NCI-H2171 (cell line): Measurements from ENCODE around the gene GBP2.
"Not testable (repeated sequence)": the region's sequence is repeated elsewhere in the genome, so short reads cannot be mapped to it uniquely, and the experiment has no call there.

ENCODE experiments used
- DNase-seq: peaks from one replicate; lab custom pipeline; 2025; lab: John Stamatoyannopoulos, UW

The GBP2 gene, protein sequence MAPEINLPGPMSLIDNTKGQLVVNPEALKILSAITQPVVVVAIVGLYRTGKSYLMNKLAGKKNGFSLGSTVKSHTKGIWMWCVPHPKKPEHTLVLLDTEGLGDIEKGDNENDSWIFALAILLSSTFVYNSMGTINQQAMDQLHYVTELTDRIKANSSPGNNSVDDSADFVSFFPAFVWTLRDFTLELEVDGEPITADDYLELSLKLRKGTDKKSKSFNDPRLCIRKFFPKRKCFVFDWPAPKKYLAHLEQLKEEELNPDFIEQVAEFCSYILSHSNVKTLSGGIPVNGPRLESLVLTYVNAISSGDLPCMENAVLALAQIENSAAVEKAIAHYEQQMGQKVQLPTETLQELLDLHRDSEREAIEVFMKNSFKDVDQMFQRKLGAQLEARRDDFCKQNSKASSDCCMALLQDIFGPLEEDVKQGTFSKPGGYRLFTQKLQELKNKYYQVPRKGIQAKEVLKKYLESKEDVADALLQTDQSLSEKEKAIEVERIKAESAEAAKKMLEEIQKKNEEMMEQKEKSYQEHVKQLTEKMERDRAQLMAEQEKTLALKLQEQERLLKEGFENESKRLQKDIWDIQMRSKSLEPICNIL

DNA sequence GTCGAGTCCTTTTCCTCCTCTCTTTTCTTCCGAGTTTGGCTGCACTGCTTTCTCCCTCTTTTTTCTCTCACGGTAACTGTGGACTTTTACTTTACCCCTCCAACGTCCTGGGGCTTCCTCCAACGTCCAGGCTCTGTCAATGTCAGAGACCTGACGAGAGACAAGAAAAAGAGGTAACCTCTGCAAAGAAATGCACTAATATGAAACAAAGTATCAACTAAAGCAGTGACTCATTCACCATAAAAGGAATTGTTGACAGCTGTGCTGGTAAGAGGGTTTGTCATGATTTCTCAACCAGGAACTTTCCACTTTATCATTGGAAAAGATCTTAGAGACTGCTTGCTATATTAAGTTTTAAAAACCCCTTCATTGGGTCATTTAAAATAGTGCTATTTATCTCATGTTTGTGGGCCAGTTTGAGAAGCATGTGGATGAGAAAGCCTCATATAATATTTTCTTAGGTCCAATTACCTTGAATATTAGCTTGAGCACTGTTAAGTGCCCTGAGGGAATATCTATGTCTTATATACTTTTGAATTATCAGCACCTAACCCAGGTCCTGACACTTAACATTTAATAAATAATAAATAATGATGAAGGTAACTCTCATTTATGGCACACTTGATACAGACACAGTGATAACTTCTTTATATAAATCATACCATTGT is at the start of gene GBP2:
TSS of gene GBP2 (minus strand) at position 202 of the 668 bp plus-strand sequence. CDS start 4,148 bp downstream, outside the sequence.
- DNase-seq: no peak

GRCh38 chr1:89174491-89174890 is 48.6 kb upstream of the GBP2 start:
- DNase-seq: no peak

GRCh38 chr1:89172468-89173143 is 46.7 kb upstream of the GBP2 start:
- no peak for DNase-seq

GRCh38 chr1:89171067-89171438 is 45.1 kb upstream of the GBP2 start:
- no peak for DNase-seq

- no peak for DNase-seq
These were observed 44.5 kb upstream of the GBP2 start for GRCh38 chr1:89170170-89171066.

DNA sequence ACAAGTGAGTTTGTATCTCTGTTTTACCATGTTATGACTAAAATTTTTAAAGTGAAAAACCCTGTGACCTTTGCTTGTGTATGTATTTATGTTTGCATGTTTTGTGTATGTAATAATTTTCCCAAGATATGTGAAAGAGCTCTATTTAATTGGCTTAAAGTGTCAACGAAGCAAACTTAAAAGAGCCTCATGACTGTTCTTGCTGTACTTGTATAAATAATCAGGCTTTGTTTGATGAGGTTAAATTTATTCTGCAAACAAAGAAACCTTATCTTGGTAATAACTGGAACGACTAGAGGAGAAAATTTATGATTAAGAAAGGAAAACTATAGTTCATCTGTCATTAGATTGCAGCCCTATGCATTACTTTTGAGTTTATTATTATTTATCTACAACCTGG is 43.3 kb upstream of the GBP2 start:
- no peak for DNase-seq

DNA sequence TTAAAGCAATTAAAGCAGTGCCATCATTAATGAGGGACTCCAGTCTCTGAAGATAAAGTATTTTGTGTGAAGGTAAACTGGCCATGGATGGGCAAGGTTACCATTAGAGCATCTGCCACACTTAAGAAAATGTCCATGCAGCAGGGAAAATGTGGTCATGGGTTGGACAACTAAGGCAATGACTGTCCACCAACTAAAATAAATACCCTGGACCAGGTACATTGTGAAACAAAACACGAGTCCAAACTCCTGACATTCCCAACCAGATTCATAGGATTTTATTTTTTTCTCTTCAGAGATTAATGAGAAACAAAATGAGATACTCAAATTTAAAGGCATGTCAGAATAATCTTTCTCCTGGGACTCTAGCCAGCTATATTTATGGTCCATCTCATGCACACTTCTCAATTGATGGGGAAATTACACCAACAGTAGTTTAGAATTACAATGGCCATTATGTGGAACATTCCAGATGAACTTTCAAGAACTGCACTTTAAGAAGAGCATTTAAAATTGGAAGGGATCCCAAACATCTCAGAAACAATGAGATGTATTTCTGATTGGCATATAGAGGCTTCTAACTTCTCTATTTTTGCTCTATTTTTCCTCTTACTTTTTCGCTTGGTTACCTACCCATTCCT is 41.8 kb upstream of the GBP2 start:
- DNase-seq: no peak

GRCh38 chr1:89166705-89167104 is 40.8 kb upstream of the GBP2 start:
- no peak for DNase-seq

DNA sequence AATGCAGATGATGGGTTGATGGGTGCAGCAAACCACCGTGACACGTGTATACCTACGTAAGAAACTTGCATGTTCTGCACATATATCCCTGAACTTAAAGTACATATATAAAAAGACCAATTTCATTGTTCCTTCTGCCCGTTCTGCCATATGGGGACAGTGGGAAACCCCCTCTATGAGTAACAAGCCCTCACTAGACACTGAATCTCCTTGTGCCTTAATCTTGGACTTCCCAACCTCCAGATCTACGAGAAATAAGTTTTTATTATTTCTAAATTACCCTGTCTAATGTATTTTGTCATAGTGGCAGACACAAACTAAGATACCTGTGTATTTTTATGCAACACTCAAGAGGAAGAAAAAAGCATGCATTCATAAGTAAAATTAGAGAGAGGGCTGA is 39.9 kb upstream of the GBP2 start:
- no peak for DNase-seq

GRCh38 chr1:89151047-89151446 is 25.1 kb upstream of the GBP2 start:
- no peak for DNase-seq

GRCh38 chr1:89149976-89150375 is 24.1 kb upstream of the GBP2 start:
- no peak for DNase-seq

- no peak for DNase-seq
These were observed 23.3 kb upstream of the GBP2 start for GRCh38 chr1:89149229-89149628.

DNA sequence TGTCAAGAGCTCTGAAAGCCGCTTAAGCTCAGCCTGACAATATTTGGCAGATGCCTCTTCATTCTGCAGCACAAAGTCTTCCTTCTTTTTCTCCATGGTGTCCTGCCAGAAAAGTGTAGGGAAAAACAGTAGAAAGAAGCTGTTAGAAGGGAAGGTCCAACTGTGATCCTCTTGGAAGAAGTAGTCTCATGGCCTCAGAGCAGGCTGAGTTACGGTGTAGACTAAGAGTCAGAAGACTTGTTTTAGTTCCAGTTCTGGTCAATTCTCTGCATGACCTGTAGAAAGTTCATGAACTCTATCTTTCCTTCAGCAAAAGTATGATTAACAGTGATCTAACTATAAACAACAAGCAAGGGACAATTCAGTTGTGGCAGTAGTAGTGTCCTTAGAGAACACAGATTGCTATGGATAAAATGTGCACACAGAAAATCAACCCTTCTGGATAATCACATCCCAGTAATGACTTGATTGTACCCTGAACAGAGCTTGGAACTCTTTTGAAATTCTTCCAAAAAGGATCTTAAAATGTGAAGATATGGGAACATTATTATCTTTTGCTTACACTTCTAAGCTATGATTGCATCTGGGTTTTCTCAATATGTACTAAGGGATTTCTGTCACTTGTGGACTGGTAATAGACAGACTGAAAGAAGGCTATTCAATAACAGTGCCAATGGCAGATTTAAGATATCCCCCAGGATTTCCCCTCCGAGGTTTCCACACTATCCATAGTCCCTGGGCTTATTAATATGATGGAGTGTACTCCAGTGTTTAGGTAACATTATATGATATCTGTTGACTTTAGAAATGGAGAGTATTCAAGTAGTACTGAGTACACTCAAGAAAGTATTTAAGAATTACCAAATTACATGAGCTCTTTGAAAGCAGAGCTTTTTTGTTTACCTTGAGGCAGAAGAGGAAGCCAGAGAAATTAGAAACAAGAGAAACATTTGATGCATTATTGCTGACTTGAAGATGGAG is 22.1 kb upstream of the GBP2 start:
- DNase-seq: no peak

- DNase-seq: no peak
These were observed 20.8 kb upstream of the GBP2 start for GRCh38 chr1:89146721-89147120.

DNA sequence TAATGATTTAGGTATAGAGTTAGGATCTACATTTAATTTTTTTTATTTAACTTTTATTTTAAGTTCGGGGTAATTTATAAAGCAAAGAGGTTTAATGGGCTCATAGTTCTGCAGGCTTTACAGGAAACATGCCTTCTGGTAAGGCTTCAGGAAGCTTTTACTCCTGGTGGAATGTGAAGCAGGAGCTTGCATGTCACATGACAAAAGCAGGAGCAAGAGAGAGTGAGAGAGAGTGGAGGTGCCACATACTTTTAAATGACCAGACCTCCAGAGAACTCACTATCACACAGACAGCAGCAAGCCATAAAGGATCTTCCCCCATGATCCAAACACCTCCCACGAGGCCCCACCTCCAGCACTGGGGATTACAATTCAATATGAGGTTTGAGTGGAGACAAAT is 17.6 kb upstream of the GBP2 start:
- no peak for DNase-seq

DNA sequence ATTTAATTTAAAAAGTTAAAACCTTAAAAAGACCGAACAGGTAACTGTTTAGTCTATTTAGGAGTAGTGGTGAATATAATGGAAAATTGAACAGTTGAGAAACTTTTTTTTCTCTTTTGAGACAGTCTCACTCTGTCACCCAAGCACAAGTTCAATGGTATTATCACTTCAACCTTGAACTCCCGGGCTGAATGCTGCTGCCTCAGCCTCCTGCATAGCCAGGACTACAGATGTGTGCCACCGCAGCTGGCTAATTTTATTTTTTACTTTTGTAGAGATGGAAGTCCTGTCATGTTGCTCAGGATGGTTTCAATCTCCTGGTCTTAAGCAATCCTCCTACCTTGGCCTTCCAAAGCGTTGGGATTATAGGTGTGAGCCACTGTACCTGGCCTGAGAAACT is 16.2 kb upstream of the GBP2 start:
- DNase-seq: no peak

DNA sequence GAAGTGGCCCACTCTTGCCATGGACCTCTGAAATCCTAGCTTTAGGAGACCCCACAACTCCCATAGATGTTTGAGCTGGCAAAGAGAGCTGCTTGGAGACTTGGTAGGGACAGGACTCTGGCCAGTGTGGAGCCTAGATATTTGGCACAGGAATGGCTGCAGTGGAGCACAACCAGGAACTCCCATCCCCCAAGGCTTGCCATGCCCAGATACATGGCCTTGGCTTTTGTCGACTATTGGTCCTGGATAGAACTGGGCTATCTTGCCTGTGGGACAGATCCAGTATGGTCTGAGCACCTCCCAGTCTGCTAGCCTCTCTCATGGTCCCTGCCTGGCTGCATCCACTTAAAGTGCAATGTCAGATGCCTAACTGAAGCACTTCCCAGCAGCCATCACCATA is 7.8 kb upstream of the GBP2 start:
- DNase-seq: no peak

GRCh38 chr1:89130716-89131115 is 4.8 kb upstream of the GBP2 start:
- no peak for DNase-seq

- DNase-seq: no peak
These were observed 4.0 kb upstream of the GBP2 start for GRCh38 chr1:89129911-89130310.

DNA sequence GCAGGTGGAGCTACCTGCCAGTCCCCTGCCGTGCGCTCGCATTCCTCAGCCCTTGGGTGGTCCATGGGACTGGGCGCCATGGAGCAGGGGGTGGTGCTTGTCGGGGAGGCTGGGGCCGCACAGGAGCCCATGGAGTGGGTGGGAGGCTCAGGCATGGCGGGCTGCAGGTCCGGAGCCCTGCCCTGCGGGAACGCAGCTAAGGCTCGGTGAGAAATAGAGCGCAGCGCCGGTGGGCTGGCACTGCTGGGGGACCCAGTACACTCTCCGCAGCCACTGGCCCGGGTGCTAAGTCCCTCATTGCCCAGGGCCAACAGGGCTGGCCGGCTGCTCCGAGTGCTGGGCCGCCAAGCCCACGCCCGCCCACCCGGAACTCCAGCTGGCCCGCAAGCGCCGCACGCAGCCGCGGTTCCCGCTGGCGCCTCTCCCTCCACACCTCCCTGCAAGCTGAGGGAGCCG is 2.1 kb upstream of the GBP2 start:
- not testable (repeated sequence) for DNase-seq
